ENCODE measurements around the gene SLC1A7. TPM values are rescaled to one million over a fixed set of nuclear protein-coding genes. Genes with fewer than 3 reads are reported as not detected.

Gene SLC1A7
- total and polyA plus RNA-seq, 7 donors = 0.04 to 6.2 (median 0.36) TPM

DNA sequence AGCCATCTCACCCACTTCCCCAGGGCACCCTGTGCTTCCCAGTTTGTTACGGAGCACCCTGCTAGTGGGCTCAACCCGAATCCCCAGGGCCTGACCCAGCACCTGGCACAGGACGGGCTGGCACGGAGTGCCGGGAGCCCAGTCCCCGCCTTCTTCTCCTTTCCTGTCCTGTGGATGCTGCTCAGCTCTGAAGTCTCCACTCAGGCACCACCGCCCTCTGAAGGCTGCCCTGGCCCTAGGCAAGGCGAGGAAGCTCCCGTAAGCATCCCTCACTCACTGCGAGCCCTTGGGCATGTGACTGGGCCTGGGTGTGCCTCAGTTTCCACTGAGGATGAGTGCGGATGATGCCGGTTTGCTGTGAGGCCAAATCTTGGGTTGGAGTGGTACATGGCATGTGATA is 21.8 kb downstream of the SLC1A7 start:
- Histone ChIP-seq H3K9me3 (no peaks in the 10 kb centered on the region), H3K4me3 (no peak overlapping the region), H3K27ac (no peak overlapping the region), H3K36me3 (ENCODE audit: insufficient read depth in 1 of 2, low read depth in 1 of 2) (no peaks in the 10 kb centered on the region), H3K27me3 (ENCODE audit: insufficient read depth in 3 of 3, low read length in 2 of 3) (peaks cover 0 to 8% (median 2%) of the 10 kb centered on the region in 3 donors), H3K4me1 (peaks cover 4% of the 10 kb centered on the region)
- ATAC-seq (no peak), DNase-seq (peak in 1 of 2 donors; percentile 32)
- no peak for TF ChIP-seq CTCF (IDR thresholded peaks at IDR 0.05)
- intact Hi-C loops (cut with DNase I) = no loop called here
- 58 to 64% (median 62%) methylated on average over 12 of the region's 12 CpGs for WGBS, 3 donors

- 82 to 91% (median 83%) methylated on average over 9 of the region's 9 CpGs for WGBS, 3 donors
- TF ChIP-seq CTCF (IDR thresholded peaks at IDR 0.05) = no peak
- no peak overlapping the region for H3K27ac ChIP-seq
- DNase-seq (peak in 1 of 2 donors; percentile 42), ATAC-seq (no peak)
- no peaks in the 10 kb centered on the region for H3K9me3 ChIP-seq
- no peaks in the 10 kb centered on the region for H3K36me3 ChIP-seq (ENCODE audit: insufficient read depth in 1 of 2, low read depth in 1 of 2)
- no peak overlapping the region for H3K4me3 ChIP-seq
- no peaks in the 10 kb centered on the region for H3K4me1 ChIP-seq
- intact Hi-C loops (cut with DNase I) = no loop called here
- peaks cover 0 to 8% (median 2%) of the 10 kb centered on the region in 3 donors for H3K27me3 ChIP-seq (ENCODE audit: insufficient read depth in 3 of 3, low read length in 2 of 3)
Observed at GRCh38 chr1:53117836-53118235, 24.6 kb downstream of the SLC1A7 start.

DNA sequence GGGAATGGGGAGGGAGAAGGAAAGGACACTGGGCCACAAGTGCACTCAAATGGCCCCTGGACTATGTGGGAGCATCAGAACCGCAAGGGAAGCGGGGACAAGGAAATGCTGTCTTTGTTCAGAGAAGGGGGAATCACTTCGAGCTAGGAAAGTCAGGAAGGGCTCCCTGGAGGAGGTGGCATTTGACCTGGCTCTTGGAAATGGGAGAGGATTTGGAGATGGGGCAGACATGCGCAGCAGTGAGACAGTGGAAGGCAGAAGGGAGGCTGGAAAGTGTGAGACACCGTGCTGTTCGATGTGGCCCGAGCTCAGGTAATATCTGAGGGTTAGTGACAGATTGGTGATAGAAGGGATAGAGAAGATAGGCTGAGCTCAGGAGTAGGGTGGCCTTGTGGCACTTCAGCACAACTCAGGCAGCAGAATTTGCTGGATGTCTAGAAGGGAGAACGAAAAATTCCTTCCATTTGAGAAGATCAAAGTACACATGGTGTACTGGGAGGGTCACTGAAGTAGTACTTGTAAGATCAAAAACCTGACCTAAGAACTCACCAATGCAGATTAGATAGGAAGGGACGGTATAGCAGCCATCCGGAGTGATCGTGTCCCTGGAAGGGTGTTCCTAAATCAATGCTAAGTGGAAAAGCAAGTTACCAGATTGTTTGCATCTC is 25.4 kb downstream of the SLC1A7 start:
- ATAC-seq (no peak), DNase-seq (no peak)
- 90 to 93% (median 92%) methylated on average over 11 of the region's 11 CpGs for WGBS, 3 donors
- H3K27me3 ChIP-seq (ENCODE audit: insufficient read depth in 3 of 3, low read length in 2 of 3) = peaks cover 0 to 8% (median 2%) of the 10 kb centered on the region in 3 donors
- no peaks in the 10 kb centered on the region for H3K36me3 ChIP-seq (ENCODE audit: insufficient read depth in 1 of 2, low read depth in 1 of 2)
- H3K27ac ChIP-seq = no peak overlapping the region
- TF ChIP-seq CTCF (IDR thresholded peaks at IDR 0.05) = no peak
- H3K9me3 ChIP-seq = no peaks in the 10 kb centered on the region
- H3K4me1 ChIP-seq = no peaks in the 10 kb centered on the region
- intact Hi-C loops (cut with DNase I) = no loop called here
- no peak overlapping the region for H3K4me3 ChIP-seq

GRCh38 chr1:53116307-53116810 is 26.1 kb downstream of the SLC1A7 start:
- Histone ChIP-seq H3K27ac (no peak overlapping the region), H3K4me3 (no peak overlapping the region), H3K36me3 (ENCODE audit: insufficient read depth in 1 of 2, low read depth in 1 of 2) (no peaks in the 10 kb centered on the region), H3K9me3 (no peaks in the 10 kb centered on the region), H3K4me1 (no peaks in the 10 kb centered on the region), H3K27me3 (ENCODE audit: insufficient read depth in 3 of 3, low read length in 2 of 3) (peaks cover 0 to 8% (median 2%) of the 10 kb centered on the region in 3 donors)
- DNase-seq (peak in 1 of 2 donors; percentile 28), ATAC-seq (no peak)
- TF ChIP-seq CTCF (IDR thresholded peaks at IDR 0.05) = no peak
- WGBS, 3 donors = 70 to 83% (median 81%) methylated on average over 9 of the region's 9 CpGs
- intact Hi-C loops (cut with DNase I) = no loop called here

All from psoas muscle (tissue), 8 donors.